Panc1 (cell line): Measurements from ENCODE around the gene MS4A10. TPM values are rescaled to one million over a fixed set of nuclear protein-coding genes. Genes with fewer than 3 reads are reported as not detected.

Source experiments
- ATAC-seq: fragments of 200-7000 bp; cut with Tn5 transposase; 2 replicates; pipeline ENCODE4 v1.9.1; 2020; ENCODE audit warnings: mild to moderate bottlenecking, moderate library complexity
- BruUV-seq: library from RNA; stranded (reverse); fragments of 400-500 nt; replicated peaks from 2 replicates; lab custom pipeline; 2021; lab: Mats Ljungman, UMichigan
- CTCF ChIA-PET: fragments of 300-600 bp; sonication (Branson Sonifier 250); formaldehyde crosslinking; loops from one replicate; lab custom pipeline; 2022; ENCODE audit warnings: antibody characterized with exemption; lab: Charles Lee
- POLR2A ChIA-PET: fragments of 300-600 bp; sonication (Branson Sonifier 250); formaldehyde crosslinking; loops from one replicate; lab custom pipeline; 2022; ENCODE audit warnings: antibody characterized with exemption; lab: Charles Lee
- DNase-seq: peaks from one replicate; pipeline ENCODE4 v3.0.0-alpha.2; 2010; ENCODE audit warnings: low read depth, low spot score
- H3K27ac ChIP-seq: 2 replicates; pipeline ENCODE4 v1.5.1; 2011; ENCODE audit warnings: mild to moderate bottlenecking, low read length, inconsistent platforms
- H3K27me3 ChIP-seq: fragments of 200-500 bp; sonication (Bioruptor generic); 2 replicates; pipeline ENCODE4 v1.6.0; 2014; ENCODE audit warnings: low read length, inconsistent platforms; ENCODE audit not compliant: control insufficient read depth, insufficient read depth
- H3K36me3 ChIP-seq: fragments of 200-500 bp; sonication (Bioruptor generic); 2 replicates; pipeline ENCODE4 v1.5.1; 2014; ENCODE audit warnings: inconsistent platforms, mild to moderate bottlenecking, low read length, moderate library complexity; ENCODE audit not compliant: control insufficient read depth, insufficient read depth
- H3K4me1 ChIP-seq: 2 replicates; pipeline ENCODE4 v1.5.1; 2011; ENCODE audit warnings: inconsistent platforms, mild to moderate bottlenecking, low read length, moderate library complexity; ENCODE audit not compliant: control insufficient read depth, insufficient read depth
- H3K4me3 ChIP-seq, 2 experiments: 2 replicates each; pipeline ENCODE4 v1.5.1; 2011 to 2012; ENCODE audit warnings: low read depth in 2 of 2, low read length in 2 of 2, mild to moderate bottlenecking in 2 of 2, inconsistent platforms in 1 of 2, moderate library complexity in 1 of 2
- H3K9me3 ChIP-seq: fragments of 200-500 bp; sonication (Bioruptor generic); 2 replicates; pipeline ENCODE4 v1.5.1; 2014; ENCODE audit warnings: low read depth, mild to moderate bottlenecking, inconsistent platforms, low read length, moderate library complexity; ENCODE audit not compliant: control insufficient read depth, insufficient read depth
- POLR2AphosphoS5 ChIP-seq: IDR thresholded peaks from 2 replicates; pipeline ENCODE4 v1.6.1; 2012; ENCODE audit warnings: mild to moderate bottlenecking, low read depth, low read length, moderate library complexity
- REST ChIP-seq, 2 experiments: IDR thresholded peaks; 2 replicates each; pipeline ENCODE4 v1.6.1; 2011 to 2012; ENCODE audit warnings: low read depth in 2 of 2, control low read depth in 1 of 2, low read length in 1 of 2, mild to moderate bottlenecking in 1 of 2, moderate library complexity in 1 of 2; ENCODE audit not compliant: insufficient read depth in 1 of 2
- SIN3A ChIP-seq: IDR thresholded peaks from 2 replicates; pipeline ENCODE4 v1.6.1; 2012; ENCODE audit warnings: low read depth, mild to moderate bottlenecking, low read length, moderate library complexity, borderline replicate concordance; ENCODE audit not compliant: insufficient read depth
- TCF7L2 ChIP-seq: IDR thresholded peaks from 2 replicates; pipeline ENCODE4 v1.6.1; 2011; ENCODE audit warnings: mild to moderate bottlenecking, low read depth, low read length, inconsistent platforms
- in situ Hi-C: cut with HindIII; loops from 2 replicates; pipeline ENCODE4 v1.10.0; 2016; ENCODE audit warnings: low sequenced_read_pairs, low pct_unique_long_range_greater_than_20kb
- intact Hi-C: fragments of 100-400 bp; cut with micrococcal nuclease; formaldehyde crosslinking; loops from one replicate; pipeline ENCODE4 v1.10.0; 2022; ENCODE audit not compliant: unreplicated experiment
- total RNA-seq: library from RNA; stranded (reverse); gene quantifications from one replicate; pipeline ENCODE4 v1.2.1, GENCODE V29; 2021; ENCODE audit not compliant: unreplicated experiment
- TF ChIP-seq, protein P1 (sequence below): fragments of 450-650 bp; IDR thresholded peaks from 2 replicates; pipeline ENCODE4 v1.5.1; 2017; ENCODE audit warnings: mild to moderate bottlenecking

The MS4A10 gene
- total RNA-seq, 1 experiment from 2014 or later, result not detected

GRCh38 chr11:60782393-60783140 is 2.6 kb upstream of the MS4A10 start:
- Histone ChIP-seq H3K9me3 (no peaks in the 10 kb centered on the region), H3K36me3 (no peaks in the 10 kb centered on the region), H3K27me3 (no peaks in the 10 kb centered on the region), H3K4me3 (no peak overlapping the region), H3K4me1 (no peaks in the 10 kb centered on the region), H3K27ac (no peak overlapping the region)
- TF ChIP-seq TCF7L2 (no peak), POLR2AphosphoS5 (no peak), REST (IDR thresholded peaks at IDR 0.05; ENCODE audit: insufficient read depth in 1 of 2, low read depth in 2 of 2, low read length in 1 of 2) (no peak)
- DNase-seq (no peak), ATAC-seq (no peak)
- in situ Hi-C loops (no loop called here), intact Hi-C loops (no loop called here)
- CTCF ChIA-PET, result no interaction called here
- POLR2A ChIA-PET, result no interaction called here
- no TSS peak for BruUV-seq

DNA sequence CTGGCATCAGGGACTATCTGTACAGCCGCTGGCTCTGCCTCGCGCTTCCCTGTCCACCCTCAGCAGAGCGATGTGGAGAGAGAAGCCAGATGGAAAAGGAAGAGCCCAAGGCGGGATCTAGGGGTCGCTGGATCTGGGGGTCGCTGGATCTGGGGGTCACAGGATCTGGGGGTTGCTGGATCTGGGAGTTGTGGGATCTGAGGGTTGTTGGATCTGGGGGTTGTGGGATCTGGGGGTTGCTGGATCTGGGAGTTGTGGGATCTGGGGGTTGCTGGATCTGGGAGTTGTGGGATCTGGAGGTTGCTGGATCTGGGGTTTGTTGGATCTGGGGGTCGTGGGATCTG is 2.0 kb upstream of the MS4A10 start:
- TF ChIP-seq SIN3A (no peak), TCF7L2 (no peak), REST (IDR thresholded peaks at IDR 0.05; ENCODE audit: insufficient read depth in 1 of 2, low read depth in 2 of 2, low read length in 1 of 2) (no peak), POLR2AphosphoS5 (no peak)
- TF ChIP-seq, protein P1, sequence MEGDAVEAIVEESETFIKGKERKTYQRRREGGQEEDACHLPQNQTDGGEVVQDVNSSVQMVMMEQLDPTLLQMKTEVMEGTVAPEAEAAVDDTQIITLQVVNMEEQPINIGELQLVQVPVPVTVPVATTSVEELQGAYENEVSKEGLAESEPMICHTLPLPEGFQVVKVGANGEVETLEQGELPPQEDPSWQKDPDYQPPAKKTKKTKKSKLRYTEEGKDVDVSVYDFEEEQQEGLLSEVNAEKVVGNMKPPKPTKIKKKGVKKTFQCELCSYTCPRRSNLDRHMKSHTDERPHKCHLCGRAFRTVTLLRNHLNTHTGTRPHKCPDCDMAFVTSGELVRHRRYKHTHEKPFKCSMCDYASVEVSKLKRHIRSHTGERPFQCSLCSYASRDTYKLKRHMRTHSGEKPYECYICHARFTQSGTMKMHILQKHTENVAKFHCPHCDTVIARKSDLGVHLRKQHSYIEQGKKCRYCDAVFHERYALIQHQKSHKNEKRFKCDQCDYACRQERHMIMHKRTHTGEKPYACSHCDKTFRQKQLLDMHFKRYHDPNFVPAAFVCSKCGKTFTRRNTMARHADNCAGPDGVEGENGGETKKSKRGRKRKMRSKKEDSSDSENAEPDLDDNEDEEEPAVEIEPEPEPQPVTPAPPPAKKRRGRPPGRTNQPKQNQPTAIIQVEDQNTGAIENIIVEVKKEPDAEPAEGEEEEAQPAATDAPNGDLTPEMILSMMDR, result no peak
- POLR2A ChIA-PET, result no interaction called here
- Histone ChIP-seq H3K36me3 (no peaks in the 10 kb centered on the region), H3K4me3 (no peak overlapping the region), H3K27ac (no peak overlapping the region), H3K4me1 (no peaks in the 10 kb centered on the region), H3K27me3 (no peaks in the 10 kb centered on the region), H3K9me3 (no peaks in the 10 kb centered on the region)
- BruUV-seq, result no TSS peak
- no peak for DNase-seq
- no peak for ATAC-seq
- intact Hi-C loops, result no loop called here
- in situ Hi-C loops, result no loop called here
- CTCF ChIA-PET, result no interaction called here
